IMR-90 (cell line): Measurements from ENCODE around the gene KIAA0319L. TPM values are rescaled to one million over a fixed set of nuclear protein-coding genes. Genes with fewer than 3 reads are reported as not detected.

Experiments used
- ATAC-seq: fragments of 200-7000 bp; cut with Tn5 transposase; 2 replicates; pipeline ENCODE4 v1.9.1; 2020; ENCODE audit warnings: low read depth, mild to moderate bottlenecking, moderate library complexity
- BruUV-seq: library from RNA; stranded (reverse); fragments of 400-500 nt; replicated peaks from 2 replicates; lab custom pipeline; 2021; lab: Mats Ljungman, UMichigan
- CTCF ChIA-PET: fragments of 300-600 bp; formaldehyde crosslinking; extraction: SDS; loops from one replicate; lab custom pipeline; 2021; ENCODE audit warnings: antibody characterized with exemption; lab: Yijun Ruan, JAX
- POLR2A ChIA-PET: fragments of 300-600 bp; sonication (Branson Sonifier 250); formaldehyde crosslinking; loops from one replicate; lab custom pipeline; 2022; ENCODE audit warnings: antibody characterized with exemption; ENCODE audit not compliant: unreplicated experiment; lab: Charles Lee
- DNase-seq: peaks from one replicate; pipeline ENCODE4 v3.0.0; 2013
- H2AFZ ChIP-seq: replicated peaks from 2 replicates; pipeline ENCODE3; 2013; ENCODE audit warnings: low read length, mild to moderate bottlenecking; ENCODE audit not compliant: poor library complexity
- H2AK5ac ChIP-seq: 2 replicates; pipeline ENCODE4 v1.6.1; 2013; ENCODE audit warnings: low read depth, low read length, inconsistent platforms
- H2AK9ac ChIP-seq: replicated peaks from 2 replicates; pipeline ENCODE3; 2013; ENCODE audit warnings: mild to moderate bottlenecking, low read depth, low read length, moderate library complexity; ENCODE audit not compliant: poor library complexity
- H2BK120ac ChIP-seq: 2 replicates; pipeline ENCODE4 v1.6.1; 2013; ENCODE audit warnings: low read depth, low read length, inconsistent platforms
- H2BK15ac ChIP-seq: 3 replicates; pipeline ENCODE4 v1.6.1; 2013; ENCODE audit warnings: low read depth, low read length, inconsistent platforms
- H2BK20ac ChIP-seq: 2 replicates; pipeline ENCODE4 v1.6.1; 2013; ENCODE audit warnings: low read depth, mild to moderate bottlenecking, inconsistent platforms, low read length, moderate library complexity
- H2BK5ac ChIP-seq: 2 replicates; pipeline ENCODE4 v1.6.1; 2013; ENCODE audit warnings: mild to moderate bottlenecking, low read depth, low read length, inconsistent platforms; ENCODE audit not compliant: poor library complexity, severe bottlenecking
- H3K14ac ChIP-seq: replicated peaks from 2 replicates; pipeline ENCODE4 v1.6.1; 2013; ENCODE audit warnings: low read depth, low read length, inconsistent platforms
- H3K18ac ChIP-seq: 2 replicates; pipeline ENCODE4 v1.6.1; 2013; ENCODE audit warnings: low read depth, low read length, control low read depth
- H3K23ac ChIP-seq: 2 replicates; pipeline ENCODE4 v1.6.1; 2013; ENCODE audit warnings: low read depth, low read length, inconsistent platforms
- H3K27ac ChIP-seq: 2 replicates; pipeline ENCODE4 v1.5.1; 2013; ENCODE audit warnings: mild to moderate bottlenecking, control low read depth, low read length; ENCODE audit not compliant: insufficient read depth
- H3K27me3 ChIP-seq: 2 replicates; pipeline ENCODE4 v1.6.1; 2013; ENCODE audit warnings: low read length; ENCODE audit not compliant: control insufficient read depth, insufficient read depth
- H3K36me3 ChIP-seq: 2 replicates; pipeline ENCODE4 v1.6.1; 2013; ENCODE audit warnings: low read length, mixed read lengths; ENCODE audit not compliant: control insufficient read depth, insufficient read depth
- H3K4ac ChIP-seq: 2 replicates; pipeline ENCODE4 v1.6.1; 2013; ENCODE audit warnings: low read depth, low read length, inconsistent platforms
- H3K4me1 ChIP-seq: 2 replicates; pipeline ENCODE4 v1.6.1; 2013; ENCODE audit warnings: low read length, mixed read lengths; ENCODE audit not compliant: control insufficient read depth, insufficient read depth
- H3K4me2 ChIP-seq: 2 replicates; pipeline ENCODE4 v1.6.1; 2013; ENCODE audit warnings: low read depth, mild to moderate bottlenecking, control low read depth, low read length, moderate library complexity
- H3K4me3 ChIP-seq: 2 replicates; pipeline ENCODE4 v1.5.1; 2013; ENCODE audit warnings: low read depth, mild to moderate bottlenecking, control low read depth, low read length, moderate library complexity; ENCODE audit not compliant: insufficient read depth
- H3K56ac ChIP-seq: 2 replicates; pipeline ENCODE4 v1.6.1; 2013; ENCODE audit warnings: low read length, inconsistent platforms; ENCODE audit not compliant: insufficient read depth; ENCODE audit errors: extremely low read depth
- H3K79me1 ChIP-seq, 2 experiments: 2 replicates each; pipeline ENCODE4 v1.6.1; 2013; ENCODE audit warnings: low read length in 2 of 2, inconsistent platforms in 1 of 2, low read depth in 1 of 2
- H3K9ac ChIP-seq: 2 replicates; pipeline ENCODE4 v1.6.1; 2013; ENCODE audit warnings: low read depth, low read length, control low read depth
- H3K9me1 ChIP-seq: 2 replicates; pipeline ENCODE4 v1.6.1; 2013; ENCODE audit warnings: low read length, inconsistent platforms; ENCODE audit not compliant: insufficient read depth
- H3K9me3 ChIP-seq: 2 replicates; pipeline ENCODE4 v1.6.1; 2013; ENCODE audit warnings: low read length; ENCODE audit not compliant: control insufficient read depth, insufficient read depth
- H4K20me1 ChIP-seq: 2 replicates; pipeline ENCODE4 v1.6.1; 2013; ENCODE audit warnings: low read length, inconsistent platforms; ENCODE audit not compliant: insufficient read depth
- H4K5ac ChIP-seq: 2 replicates; pipeline ENCODE4 v1.6.1; 2013; ENCODE audit warnings: mild to moderate bottlenecking, low read depth, low read length, control low read depth
- H4K8ac ChIP-seq, 2 experiments: 2 replicates each; pipeline ENCODE4 v1.6.1; 2013; ENCODE audit warnings: low read depth in 2 of 2, low read length in 2 of 2, control low read depth in 1 of 2, inconsistent platforms in 1 of 2
- H4K91ac ChIP-seq: 2 replicates; pipeline ENCODE4 v1.6.1; 2013; ENCODE audit warnings: low read depth, low read length, inconsistent platforms; ENCODE audit not compliant: insufficient read depth
- CEBPB ChIP-seq: IDR thresholded peaks from 2 replicates; pipeline ENCODE4 v1.6.1; 2012; ENCODE audit warnings: low read depth, low read length, improper control_type of control experiment
- FOS ChIP-seq: fragments of 150-350 bp; IDR thresholded peaks from 2 replicates; pipeline ENCODE4 v1.6.1; 2016; ENCODE audit warnings: low read depth, low read length
- MAFK ChIP-seq: IDR thresholded peaks from 2 replicates; pipeline ENCODE4 v1.6.1; 2012; ENCODE audit warnings: low read depth, low read length, improper control_type of control experiment
- MXI1 ChIP-seq: IDR thresholded peaks from 2 replicates; pipeline ENCODE4 v1.6.1; 2012; ENCODE audit warnings: low read depth, mild to moderate bottlenecking, low read length, moderate library complexity, borderline replicate concordance
- NFE2L2 ChIP-seq: fragments of 150-350 bp; IDR thresholded peaks from 2 replicates; pipeline ENCODE4 v1.6.1; 2016; ENCODE audit warnings: low read depth, mild to moderate bottlenecking, low read length
- POLR2A ChIP-seq: IDR thresholded peaks from 2 replicates; pipeline ENCODE4 v1.6.1; 2012; ENCODE audit warnings: mild to moderate bottlenecking, low read depth, low read length
- RFX5 ChIP-seq: IDR thresholded peaks from 2 replicates; pipeline ENCODE4 v1.8.0; 2012; ENCODE audit warnings: low read depth, mild to moderate bottlenecking, low read length, moderate library complexity
- SMC3 ChIP-seq: fragments of 150-350 bp; IDR thresholded peaks from 2 replicates; pipeline ENCODE4 v1.6.1; 2016; ENCODE audit warnings: low read depth, mild to moderate bottlenecking, antibody characterized with exemption, low read length, moderate library complexity
- WGBS, 2 experiments: methylation state at CpG; one replicate each; pipeline versions ENCODE4 v1.1.5 to v1.1.7; 2013; ENCODE audit warnings: missing lambda C conversion rate in 2 of 2; ENCODE audit not compliant: insufficient read length in 1 of 2; ENCODE audit errors: extremely low coverage in 2 of 2; 5-methylcytosine and 5-hydroxymethylcytosine counted together
- dilution Hi-C: fragments of 300-500 bp; cut with HindIII; formaldehyde crosslinking; loops from one replicate; pipeline ENCODE4 v1.14.3; 2018; ENCODE audit warnings: low sequenced_read_pairs; ENCODE audit not compliant: unreplicated experiment
- in situ Hi-C: fragments of 300-500 bp; cut with MboI; formaldehyde crosslinking; loops from 3 replicates; pipeline ENCODE4 v1.14.3; 2019; ENCODE audit warnings: low sequenced_read_pairs, inconsistent platforms, mixed read lengths
- intact Hi-C: fragments of 100-400 bp; cut with micrococcal nuclease; formaldehyde crosslinking; loops from 2 replicates; pipeline ENCODE4 v1.10.0; 2022
- polyA plus RNA-seq, 3 experiments: library from polyadenylated mRNA; depleted of rRNA; stranded (reverse); fragments of >200 nt; gene quantifications; 2 replicates each; pipeline ENCODE4 v1.2.3, GENCODE V29; 2012; ENCODE audit warnings: low replicate concordance in 1 of 3
- total RNA-seq: library from RNA; depleted of rRNA; stranded (reverse); fragments of >200 nt; gene quantifications from 2 replicates; pipeline ENCODE4 v1.2.3, GENCODE V29; 2012
- TF ChIP-seq, protein P1 (sequence below): fragments of 150-350 bp; IDR thresholded peaks from 2 replicates; pipeline ENCODE4 v1.6.1; 2016; ENCODE audit warnings: low read depth, mild to moderate bottlenecking, low read length, moderate library complexity, borderline replicate concordance
- TF ChIP-seq, protein P2 (sequence below): conservative IDR thresholded peaks from 2 replicates; pipeline ENCODE4 v1.5.1; 2012; ENCODE audit warnings: mild to moderate bottlenecking, low read depth, low read length, improper control_type of control experiment

Gene KIAA0319L
- total and polyA plus RNA-seq, 2 of the 4 experiments (the other 2 are of a cell fraction) = 38.0 to 49.8 TPM

DNA sequence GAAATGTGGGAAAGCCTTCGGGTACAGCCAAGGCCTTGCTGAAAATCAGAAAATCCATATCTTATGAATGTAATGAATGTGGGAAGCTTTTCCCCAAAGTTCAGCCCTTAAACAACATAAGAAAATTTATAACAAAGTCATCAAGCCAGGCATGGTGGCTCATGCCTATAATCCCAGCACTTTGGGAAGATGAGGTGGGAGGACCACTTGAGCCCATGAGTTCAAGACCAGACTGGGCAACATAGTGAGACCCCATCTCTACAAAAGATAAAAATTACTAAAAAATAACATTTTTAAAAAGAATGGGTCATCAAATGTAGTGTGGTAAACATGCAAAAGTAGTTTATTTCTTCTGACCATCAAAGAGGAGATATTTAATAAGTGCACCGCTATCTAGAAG lies 45.9 kb downstream of the KIAA0319L start:
- no peak overlapping the region for H3K56ac ChIP-seq
- ATAC-seq = no peak
- peaks cover 5% of the 10 kb centered on the region; the same call in 1 of the 2 replicates for H4K20me1 ChIP-seq
- in situ Hi-C loops (no loop called here), intact Hi-C loops (no loop called here), dilution Hi-C loops (no loop called here)
- ChIA-PET CTCF (no interaction called here), POLR2A (no interaction called here)
- H2BK5ac ChIP-seq = no peak overlapping the region
- peaks cover 19 to 47% of the 10 kb centered on the region in 2 experiments; a peak in 3 of 4 replicates for H3K79me1 ChIP-seq
- BruUV-seq = no TSS peak
- H3K36me3 ChIP-seq = peaks cover 2% of the 10 kb centered on the region; the same call in 1 of the 2 replicates
- no peak overlapping the region for H3K18ac ChIP-seq
- WGBS, 2 experiments = no CpG with 5 or more reads among the region's 2 CpGs
- no peak overlapping the region for H3K23ac ChIP-seq
- H3K4me3 ChIP-seq = no peak overlapping the region
- H4K5ac ChIP-seq = no peak overlapping the region
- H3K4ac ChIP-seq = no peak overlapping the region
- H2AFZ ChIP-seq = no peak overlapping the region
- no peak overlapping the region for H3K14ac ChIP-seq
- no peak overlapping the region for H3K27ac ChIP-seq
- H2AK9ac ChIP-seq = no peak overlapping the region
- no peak overlapping the region for H3K9ac ChIP-seq
- no peak overlapping the region for H2BK20ac ChIP-seq
- no peak overlapping the region for H4K8ac ChIP-seq
- no peaks in the 10 kb centered on the region; the same call in 1 of the 2 replicates for H3K9me3 ChIP-seq
- no peak overlapping the region for H3K4me2 ChIP-seq
- TF ChIP-seq MXI1 = no peak
- TF ChIP-seq, protein P1, sequence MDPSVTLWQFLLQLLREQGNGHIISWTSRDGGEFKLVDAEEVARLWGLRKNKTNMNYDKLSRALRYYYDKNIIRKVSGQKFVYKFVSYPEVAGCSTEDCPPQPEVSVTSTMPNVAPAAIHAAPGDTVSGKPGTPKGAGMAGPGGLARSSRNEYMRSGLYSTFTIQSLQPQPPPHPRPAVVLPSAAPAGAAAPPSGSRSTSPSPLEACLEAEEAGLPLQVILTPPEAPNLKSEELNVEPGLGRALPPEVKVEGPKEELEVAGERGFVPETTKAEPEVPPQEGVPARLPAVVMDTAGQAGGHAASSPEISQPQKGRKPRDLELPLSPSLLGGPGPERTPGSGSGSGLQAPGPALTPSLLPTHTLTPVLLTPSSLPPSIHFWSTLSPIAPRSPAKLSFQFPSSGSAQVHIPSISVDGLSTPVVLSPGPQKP = no peak
- TF ChIP-seq, protein P2, sequence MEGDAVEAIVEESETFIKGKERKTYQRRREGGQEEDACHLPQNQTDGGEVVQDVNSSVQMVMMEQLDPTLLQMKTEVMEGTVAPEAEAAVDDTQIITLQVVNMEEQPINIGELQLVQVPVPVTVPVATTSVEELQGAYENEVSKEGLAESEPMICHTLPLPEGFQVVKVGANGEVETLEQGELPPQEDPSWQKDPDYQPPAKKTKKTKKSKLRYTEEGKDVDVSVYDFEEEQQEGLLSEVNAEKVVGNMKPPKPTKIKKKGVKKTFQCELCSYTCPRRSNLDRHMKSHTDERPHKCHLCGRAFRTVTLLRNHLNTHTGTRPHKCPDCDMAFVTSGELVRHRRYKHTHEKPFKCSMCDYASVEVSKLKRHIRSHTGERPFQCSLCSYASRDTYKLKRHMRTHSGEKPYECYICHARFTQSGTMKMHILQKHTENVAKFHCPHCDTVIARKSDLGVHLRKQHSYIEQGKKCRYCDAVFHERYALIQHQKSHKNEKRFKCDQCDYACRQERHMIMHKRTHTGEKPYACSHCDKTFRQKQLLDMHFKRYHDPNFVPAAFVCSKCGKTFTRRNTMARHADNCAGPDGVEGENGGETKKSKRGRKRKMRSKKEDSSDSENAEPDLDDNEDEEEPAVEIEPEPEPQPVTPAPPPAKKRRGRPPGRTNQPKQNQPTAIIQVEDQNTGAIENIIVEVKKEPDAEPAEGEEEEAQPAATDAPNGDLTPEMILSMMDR = no peak
- no peak for TF ChIP-seq POLR2A
- no peak for TF ChIP-seq FOS
- TF ChIP-seq RFX5 = no peak
- TF ChIP-seq NFE2L2 = no peak
- no peak for TF ChIP-seq SMC3
- no peak for TF ChIP-seq MAFK
- TF ChIP-seq CEBPB = no peak
- H2AK5ac ChIP-seq = no peak overlapping the region
- H3K4me1 ChIP-seq = peaks cover 6% of the 10 kb centered on the region
- H3K9me1 ChIP-seq = peaks cover 6% of the 10 kb centered on the region
- no peaks in the 10 kb centered on the region for H3K27me3 ChIP-seq
- H2BK15ac ChIP-seq = no peak overlapping the region
- DNase-seq = no peak
- H2BK120ac ChIP-seq = no peak overlapping the region
- H4K91ac ChIP-seq = no peak overlapping the region
